Measurements from ENCODE around the gene NRDC.
"Not testable (repeated sequence)": the region's sequence is repeated elsewhere in the genome, so short reads cannot be mapped to it uniquely, and the experiment has no call there.

NRDC gene

DNA sequence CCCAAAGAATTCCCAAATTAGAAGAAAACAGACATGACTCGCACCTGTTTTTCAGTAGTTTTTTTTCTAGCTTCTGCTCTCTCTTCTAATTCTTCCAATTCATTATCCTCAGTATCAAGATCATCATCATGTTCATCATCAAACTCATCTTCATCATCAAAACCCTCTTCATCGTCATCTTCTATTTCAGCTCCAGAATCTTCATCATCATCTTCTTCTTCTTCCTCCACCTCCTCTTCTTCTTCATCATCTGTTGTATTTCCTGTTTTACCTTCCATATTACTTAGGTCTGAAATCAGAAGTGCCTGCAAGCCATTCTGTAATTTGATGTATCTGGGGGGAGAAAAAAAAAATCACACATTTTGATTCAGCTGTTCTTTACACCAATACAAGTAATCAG, 38.3 kb downstream of the NRDC start:
- DNase-seq, result no peak

DNA sequence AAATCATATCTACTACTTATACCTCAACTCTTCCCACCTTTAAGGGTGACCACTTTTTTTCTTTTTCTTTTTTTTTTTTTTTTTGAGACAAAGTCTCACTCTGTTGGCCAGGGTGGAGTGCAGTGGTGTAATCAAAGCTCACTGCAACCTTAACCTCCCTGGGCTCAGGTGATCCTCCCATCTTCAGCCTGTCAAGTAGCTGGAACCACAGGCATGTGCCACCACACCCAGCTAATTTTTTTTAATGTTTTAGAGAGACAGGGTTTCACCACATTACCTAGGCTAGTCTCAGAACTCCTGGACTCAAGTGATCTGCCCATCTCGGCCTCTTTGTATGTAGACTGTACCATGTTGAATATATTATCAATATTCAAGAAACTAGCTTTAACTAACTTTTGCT, 39.4 kb downstream of the NRDC start:
- no peak for DNase-seq

- DNase-seq, result no peak
Measured at GRCh38 chr1:51837243-51837642, 41.3 kb downstream of the NRDC start.

DNA sequence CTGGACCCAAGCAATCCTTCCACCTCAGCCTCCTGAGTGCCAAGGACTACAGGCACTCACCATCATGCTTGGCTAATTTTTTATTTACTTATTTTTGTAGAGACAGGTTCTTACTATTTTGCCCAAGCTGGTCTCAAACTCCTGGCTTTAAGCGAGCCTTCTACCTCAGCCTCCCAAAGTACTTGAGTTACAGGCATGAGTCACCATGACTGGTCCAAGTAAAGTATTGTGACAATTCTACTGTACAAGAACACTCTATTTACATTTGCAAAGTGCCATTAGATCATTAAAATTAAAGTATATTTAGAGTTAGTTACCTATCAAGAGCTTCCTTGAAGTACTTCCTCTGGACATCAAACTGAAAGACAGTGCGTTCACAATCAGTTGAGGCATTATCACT, 44.8 kb downstream of the NRDC start:
- DNase-seq, result no peak

- no peak for DNase-seq
Measured at GRCh38 chr1:51829058-51829457, 49.5 kb downstream of the NRDC start.

DNA sequence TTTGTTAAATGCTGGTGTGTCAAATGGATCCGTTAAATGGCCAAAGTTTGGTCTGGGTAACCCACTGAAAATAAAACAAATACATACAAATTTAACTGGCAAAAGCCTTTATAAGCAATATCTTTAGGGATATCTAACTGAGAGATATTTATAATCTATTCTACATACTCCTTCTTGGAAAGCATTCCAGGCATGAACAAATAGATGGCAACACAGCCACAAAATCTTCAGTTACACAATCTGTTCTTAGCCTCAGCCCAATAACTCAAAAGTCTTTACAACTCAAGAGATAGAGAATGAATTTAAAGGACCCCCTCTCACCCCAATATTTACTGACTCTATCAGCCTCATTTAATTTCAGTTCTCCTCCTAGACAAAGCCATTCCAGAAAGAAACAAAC, 58.7 kb downstream of the NRDC start:
- no peak for DNase-seq

DNA sequence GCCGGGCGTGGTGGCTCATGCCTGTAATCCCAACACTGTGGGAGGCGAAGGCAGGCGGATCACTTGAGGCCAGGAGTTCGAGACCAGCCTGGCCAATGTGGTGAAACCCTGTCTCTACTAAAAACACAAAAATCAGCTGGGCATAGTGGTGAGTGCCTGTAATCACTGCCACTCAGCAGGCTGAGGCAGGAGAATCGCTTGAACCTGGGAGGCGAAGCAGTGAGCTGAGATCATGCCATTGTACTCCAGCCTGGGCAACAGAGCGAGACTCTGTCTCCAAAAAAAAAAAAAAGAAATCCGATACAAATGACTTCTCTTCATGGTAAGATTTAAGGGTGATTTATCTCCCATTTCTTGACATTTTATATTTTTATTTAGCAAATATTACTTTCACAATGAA, 59.5 kb downstream of the NRDC start:
- not testable (repeated sequence) for DNase-seq

- no peak for DNase-seq
Measured at GRCh38 chr1:51818487-51818886, 60.0 kb downstream of the NRDC start.

GRCh38 chr1:51814513-51814912, 64.0 kb downstream of the NRDC start:
- DNase-seq, result no peak

- DNase-seq, result no peak
Measured at GRCh38 chr1:51799372-51799771, 79.2 kb downstream of the NRDC start.

GRCh38 chr1:51794868-51795267, 83.7 kb downstream of the NRDC start:
- no peak for DNase-seq

DNA sequence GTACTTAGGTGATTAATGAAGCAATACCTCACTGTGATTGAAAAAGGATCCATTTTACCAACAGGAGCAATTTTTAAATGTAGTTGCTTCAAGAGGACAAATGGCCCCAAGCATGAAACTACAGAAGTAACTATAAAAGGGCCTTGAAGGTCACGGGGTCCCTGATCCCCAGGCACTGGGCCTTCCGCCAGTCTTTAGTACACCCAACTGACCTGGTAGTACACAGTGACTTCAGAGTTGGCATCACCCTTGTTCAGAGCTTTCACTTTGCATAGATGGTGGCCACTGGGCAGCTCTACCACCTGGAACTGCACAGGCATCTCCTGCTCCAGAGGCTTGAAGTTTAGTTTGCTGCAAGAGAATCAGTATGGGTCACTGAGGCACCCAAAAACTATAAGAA, 84.3 kb downstream of the NRDC start:
- DNase-seq, result no peak

GRCh38 chr1:51792864-51793263, 85.7 kb downstream of the NRDC start:
- peak; percentile 49 for DNase-seq

GRCh38 chr1:51791888-51792287, 86.6 kb downstream of the NRDC start:
- DNase-seq, result no peak

GRCh38 chr1:51790385-51790784, 88.1 kb downstream of the NRDC start:
- no peak for DNase-seq

DNA sequence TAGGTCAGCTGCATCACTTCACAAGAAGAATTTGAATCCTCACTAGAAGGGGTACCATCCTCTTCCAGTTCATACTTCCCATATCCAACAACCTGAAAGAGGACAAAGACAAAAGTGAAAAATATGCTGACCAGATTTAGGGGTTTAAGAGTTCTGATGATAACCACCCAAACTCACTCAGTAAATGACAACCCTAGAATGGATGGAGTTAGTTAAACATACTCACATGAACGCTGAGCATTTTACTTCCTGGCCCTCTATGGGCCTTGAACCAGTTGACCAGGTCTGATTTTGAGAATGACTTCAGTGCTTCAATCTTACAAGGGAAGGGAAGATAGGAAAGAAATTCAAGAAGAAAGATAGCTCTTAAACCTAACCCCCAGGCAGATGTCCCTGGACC, 89.2 kb downstream of the NRDC start:
- no peak for DNase-seq

GRCh38 chr1:51788938-51789337, 89.6 kb downstream of the NRDC start:
- DNase-seq, result no peak

DNA sequence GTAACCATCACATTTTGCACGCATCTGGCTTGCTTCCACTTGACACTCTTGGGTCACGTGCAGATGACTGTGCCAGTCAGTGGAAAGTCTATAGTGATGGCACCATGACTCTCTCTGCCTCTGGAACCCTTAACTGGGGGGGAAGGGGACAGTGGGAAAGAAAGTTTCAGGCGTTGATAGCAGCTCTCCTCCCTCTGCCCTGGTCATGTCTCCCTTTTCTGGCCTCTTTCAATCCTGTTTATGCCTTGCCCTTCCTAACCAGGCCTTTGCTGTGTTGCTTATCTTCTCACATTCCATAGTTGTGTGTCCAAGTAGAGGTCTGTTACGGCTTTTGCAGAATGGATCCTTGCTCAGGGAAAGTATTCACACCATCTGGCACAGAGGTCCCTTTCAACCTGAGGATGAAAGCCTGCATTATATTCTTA, 93.5 kb downstream of the NRDC start:
- no peak for DNase-seq

DNA sequence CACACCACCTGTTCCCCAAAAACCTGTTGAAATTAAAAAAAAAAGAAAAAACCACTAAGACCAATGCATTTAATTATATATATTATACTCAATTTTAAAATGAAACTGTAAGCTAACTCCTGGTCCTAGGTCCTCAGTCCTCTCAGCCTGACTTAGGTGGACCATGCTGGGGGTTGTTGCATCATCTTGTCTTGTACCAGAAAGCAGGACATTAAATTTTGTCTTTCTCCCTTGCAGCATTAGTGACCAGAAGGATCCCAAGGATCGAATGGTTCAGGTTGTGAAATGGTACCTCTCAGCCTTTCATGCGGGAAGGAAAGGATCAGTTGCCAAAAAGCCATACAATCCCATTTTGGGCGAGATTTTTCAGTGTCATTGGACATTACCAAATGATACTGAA, 97.6 kb downstream of the NRDC start:
- DNase-seq, result no peak

- DNase-seq, result no peak
Measured at GRCh38 chr1:51776408-51776807, 102.1 kb downstream of the NRDC start.

GRCh38 chr1:51768971-51769588, 109.4 kb downstream of the NRDC start:
- peak; percentile 85 for DNase-seq

DNA sequence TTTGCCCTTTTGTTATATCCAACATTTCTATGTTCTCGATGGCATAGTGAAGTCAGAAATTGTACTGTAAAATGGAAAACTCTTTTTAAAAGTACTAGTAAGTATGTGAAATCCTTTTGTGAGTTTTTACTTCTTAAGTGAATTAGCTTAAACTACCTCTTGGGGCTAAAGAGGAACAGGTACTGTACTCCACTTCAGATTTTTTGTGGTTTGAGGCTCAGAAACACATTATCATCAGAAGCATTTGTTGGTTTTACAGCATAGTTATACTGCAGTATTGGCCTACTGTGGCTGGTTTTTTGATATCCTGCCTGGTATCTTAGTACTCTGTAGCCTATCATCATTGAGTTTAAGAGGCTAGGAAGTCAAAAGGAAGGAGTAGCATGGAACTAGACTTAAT, 117.2 kb downstream of the NRDC start:
- peak; percentile 28 for DNase-seq

DNA sequence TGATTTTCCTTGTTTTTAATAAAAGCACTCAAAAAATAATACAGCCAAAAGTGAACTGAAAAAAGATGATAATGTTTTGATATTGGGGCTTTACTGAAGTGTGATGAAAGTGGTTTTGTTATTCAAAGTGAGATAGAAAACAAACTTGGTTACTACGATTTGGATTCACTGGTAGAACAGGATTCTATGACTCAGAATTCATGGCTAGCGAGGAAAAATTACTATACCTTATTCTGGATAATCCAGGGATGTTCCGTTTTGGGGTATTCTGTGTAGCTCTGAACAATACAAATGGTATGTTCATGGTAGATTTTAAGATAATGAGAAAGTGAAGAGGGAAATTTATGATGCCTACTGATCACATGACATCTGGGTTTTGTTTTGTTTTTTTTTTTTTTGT, 117.7 kb downstream of the NRDC start:
- no peak for DNase-seq

GRCh38 chr1:51758310-51758709, 120.2 kb downstream of the NRDC start:
- DNase-seq, result no peak

DNA sequence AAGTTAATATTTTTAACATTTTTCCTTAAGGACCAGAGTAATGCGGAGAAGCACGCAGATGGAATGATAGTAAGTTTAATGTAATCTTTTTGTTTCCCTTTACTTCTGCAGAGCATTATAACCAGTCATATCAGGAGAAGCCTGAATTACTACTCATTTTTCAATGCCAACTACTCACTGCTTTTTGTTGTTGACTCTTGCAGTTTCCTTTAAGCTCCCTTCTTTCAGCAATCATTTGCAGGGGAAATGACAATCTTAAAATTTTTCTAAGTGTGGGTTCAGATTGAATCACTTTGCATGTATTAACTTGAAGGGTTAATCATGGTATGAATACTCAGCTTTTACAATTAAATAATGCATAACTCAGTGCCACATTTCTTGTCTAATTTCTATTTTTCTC, 122.2 kb downstream of the NRDC start:
- no peak for DNase-seq

DNA sequence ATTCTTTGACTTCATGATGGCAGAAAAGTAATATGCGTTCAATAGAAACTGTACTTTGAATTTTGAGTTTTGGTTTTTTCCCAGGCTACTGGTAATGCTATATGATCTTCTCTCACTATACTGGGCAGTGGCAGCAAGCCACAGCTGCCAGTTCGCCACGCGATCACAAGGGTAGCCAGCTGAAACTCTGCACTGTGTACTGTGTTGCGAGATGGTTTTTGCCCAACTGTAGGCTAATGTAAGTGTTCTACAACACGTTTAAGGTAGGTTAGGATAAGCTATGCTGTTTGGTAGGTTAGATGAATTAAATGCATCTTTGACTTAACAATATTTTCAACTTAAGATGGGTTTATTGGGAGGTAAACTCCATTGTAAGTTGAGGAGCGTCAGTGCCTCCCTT, 123.1 kb downstream of the NRDC start:
- DNase-seq, result no peak
